ENCODE data around the gene CAMK1G.
A peak's percentile ranks its signal among the peaks of the same experiment; 100 is the strongest.

The CAMK1G gene

GRCh38 chr1:209583408-209583807 is at the start of gene CAMK1G:
CAMK1G (plus strand) TSS chr1:209583714; CDS start chr1:209594984, 11,270 bp downstream.
- DNase-seq = no peak

- DNase-seq = no peak
Observed at GRCh38 chr1:209534496-209535250, 48.8 kb upstream of the CAMK1G start.

GRCh38 chr1:209536843-209537242 is 46.7 kb upstream of the CAMK1G start:
- no peak for DNase-seq

- DNase-seq = no peak
Observed at GRCh38 chr1:209537336-209538114, 46.0 kb upstream of the CAMK1G start.

GRCh38 chr1:209539576-209539975 is 43.9 kb upstream of the CAMK1G start:
- no peak for DNase-seq

GRCh38 chr1:209542585-209542984 is 40.9 kb upstream of the CAMK1G start:
- peak; percentile 21 for DNase-seq

- no peak for DNase-seq
Observed at GRCh38 chr1:209544098-209544497, 39.4 kb upstream of the CAMK1G start.

- no peak for DNase-seq
Observed at GRCh38 chr1:209545423-209545822, 38.1 kb upstream of the CAMK1G start.

- DNase-seq = no peak
Observed at GRCh38 chr1:209546390-209547085, 37.0 kb upstream of the CAMK1G start.

- no peak for DNase-seq
Observed at GRCh38 chr1:209547626-209548025, 35.9 kb upstream of the CAMK1G start.

- no peak for DNase-seq
Observed at GRCh38 chr1:209549443-209550205, 33.9 kb upstream of the CAMK1G start.

GRCh38 chr1:209550519-209550918 is 33.0 kb upstream of the CAMK1G start:
- no peak for DNase-seq

- no peak for DNase-seq
Observed at GRCh38 chr1:209552406-209553264, 30.9 kb upstream of the CAMK1G start.

GRCh38 chr1:209554761-209555611 is 28.5 kb upstream of the CAMK1G start:
- no peak for DNase-seq

- no peak for DNase-seq
Observed at GRCh38 chr1:209556162-209556690, 27.3 kb upstream of the CAMK1G start.

GRCh38 chr1:209557221-209557620 is 26.3 kb upstream of the CAMK1G start:
- no peak for DNase-seq

- DNase-seq = no peak
Observed at GRCh38 chr1:209560529-209560928, 23.0 kb upstream of the CAMK1G start.

- no peak for DNase-seq
Observed at GRCh38 chr1:209560952-209561351, 22.6 kb upstream of the CAMK1G start.

- DNase-seq = no peak
Observed at GRCh38 chr1:209561532-209561931, 22.0 kb upstream of the CAMK1G start.

- DNase-seq = no peak
Observed at GRCh38 chr1:209564849-209565248, 18.7 kb upstream of the CAMK1G start.
